Endometrial microvascular endothelial cells (primary cell): ENCODE data around the gene PIGM. TPM values are rescaled to one million over a fixed set of nuclear protein-coding genes. Genes with fewer than 3 reads are reported as not detected.

Experiments
- in situ Hi-C: cut with HindIII; loops from 2 replicates; pipeline ENCODE4 v1.10.0; 2017; ENCODE audit warnings: low sequenced_read_pairs, low pct_unique_long_range_greater_than_20kb; ENCODE audit errors: inconsistent ontology term
- total RNA-seq: library from RNA; depleted of rRNA; stranded (reverse); fragments of >200 nt; gene quantifications from one replicate; pipeline ENCODE4 v1.2.3, GENCODE V29; 2015; ENCODE audit errors: inconsistent ontology term

The PIGM gene
- total RNA-seq, 1 donor from 2014 or later = 3.8 TPM

- in situ Hi-C loops = no loop called here
These were observed 35.1 kb downstream of the PIGM start for GRCh38 chr1:159996653-159997052.

GRCh38 chr1:159994896-159995295 lies 36.9 kb downstream of the PIGM start:
- in situ Hi-C loops = no loop called here

- in situ Hi-C loops = no loop called here
These were observed 37.9 kb downstream of the PIGM start for GRCh38 chr1:159993911-159994310.

DNA sequence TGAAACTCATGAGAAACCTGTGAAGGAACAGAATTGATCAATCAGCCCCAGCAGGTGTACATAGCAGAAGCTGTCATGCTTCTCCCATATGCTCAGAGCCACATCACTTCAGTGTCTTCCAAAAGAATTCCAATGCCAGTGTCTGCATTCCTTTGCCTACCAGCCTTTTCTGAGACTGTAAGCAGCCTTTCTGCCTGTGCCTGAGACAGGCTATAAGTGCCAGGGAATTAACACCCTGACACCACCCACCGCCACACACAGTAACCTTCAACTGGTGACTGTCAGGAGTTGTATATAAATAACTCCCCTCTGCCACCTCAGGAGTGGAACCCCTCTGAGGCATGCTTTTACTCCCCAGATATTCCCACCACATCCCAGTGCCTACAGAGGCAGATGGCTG lies 39.6 kb downstream of the PIGM start:
- in situ Hi-C loops = no loop called here

- in situ Hi-C loops = no loop called here
These were observed 40.3 kb downstream of the PIGM start for GRCh38 chr1:159991513-159991912.

DNA sequence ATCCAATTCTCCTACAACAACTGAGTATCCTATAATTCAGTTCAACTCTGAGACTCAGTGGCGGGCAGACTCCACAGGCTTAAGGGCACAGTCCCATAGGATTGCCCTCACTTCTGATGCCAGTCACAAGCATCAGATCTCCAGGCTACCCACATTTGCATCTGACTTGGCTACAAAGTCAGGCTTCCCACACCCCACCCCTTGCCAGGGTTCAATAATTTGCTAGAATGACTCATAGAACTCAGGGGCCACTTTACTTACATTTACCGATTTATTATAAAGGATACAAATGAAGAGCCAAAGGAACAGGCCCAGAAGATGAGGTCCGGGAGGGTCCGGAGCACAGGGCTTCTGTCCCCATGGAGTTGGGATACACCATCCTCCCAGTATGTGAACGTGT lies 41.8 kb downstream of the PIGM start:
- in situ Hi-C loops = no loop called here

GRCh38 chr1:159989581-159989980 lies 42.2 kb downstream of the PIGM start:
- in situ Hi-C loops = no loop called here

- in situ Hi-C loops = no loop called here
These were observed 43.8 kb downstream of the PIGM start for GRCh38 chr1:159988006-159988405.

GRCh38 chr1:159987186-159987585 lies 44.6 kb downstream of the PIGM start:
- in situ Hi-C loops = no loop called here

- in situ Hi-C loops = no loop called here
These were observed 45.3 kb downstream of the PIGM start for GRCh38 chr1:159986531-159986930.

DNA sequence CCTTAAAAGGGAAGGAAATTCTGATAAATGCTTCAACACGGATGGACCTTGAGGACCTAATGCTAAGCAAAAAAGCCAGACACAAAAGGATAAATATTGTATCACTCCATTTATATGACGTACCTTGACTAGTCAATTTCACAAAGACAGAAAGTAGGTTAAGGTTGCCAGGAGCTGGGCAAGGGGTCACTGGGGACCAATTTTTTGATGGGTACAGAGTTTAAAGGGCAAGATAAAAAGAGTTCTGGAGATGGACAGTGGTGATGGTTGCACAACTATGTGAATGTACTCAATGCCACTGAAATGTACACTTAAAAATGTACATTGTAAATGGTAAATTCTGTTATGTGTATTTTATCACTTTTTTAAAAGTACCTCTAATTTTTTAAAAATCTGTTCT lies 45.7 kb downstream of the PIGM start:
- in situ Hi-C loops = no loop called here

DNA sequence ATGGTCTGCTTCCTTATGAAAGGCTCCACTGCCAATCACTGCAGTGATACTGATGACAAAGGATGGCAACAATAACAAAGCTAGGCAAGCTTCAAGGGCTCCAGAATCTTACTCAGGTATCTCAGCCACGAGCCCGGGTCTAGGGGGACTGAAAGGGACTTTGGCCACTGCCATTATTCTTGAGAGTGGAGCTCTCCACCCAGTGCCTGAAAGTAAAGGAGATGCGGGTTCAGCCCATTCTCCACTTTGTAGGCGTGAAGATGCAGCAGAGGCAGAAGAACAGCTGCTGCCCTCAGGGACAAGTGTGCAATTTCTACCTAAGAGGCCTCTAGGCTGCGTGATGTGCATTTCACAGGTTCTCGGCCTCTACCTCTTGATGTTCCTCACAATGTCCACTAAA lies 46.3 kb downstream of the PIGM start:
- in situ Hi-C loops = no loop called here

GRCh38 chr1:159983681-159984080 lies 48.1 kb downstream of the PIGM start:
- in situ Hi-C loops = no loop called here

DNA sequence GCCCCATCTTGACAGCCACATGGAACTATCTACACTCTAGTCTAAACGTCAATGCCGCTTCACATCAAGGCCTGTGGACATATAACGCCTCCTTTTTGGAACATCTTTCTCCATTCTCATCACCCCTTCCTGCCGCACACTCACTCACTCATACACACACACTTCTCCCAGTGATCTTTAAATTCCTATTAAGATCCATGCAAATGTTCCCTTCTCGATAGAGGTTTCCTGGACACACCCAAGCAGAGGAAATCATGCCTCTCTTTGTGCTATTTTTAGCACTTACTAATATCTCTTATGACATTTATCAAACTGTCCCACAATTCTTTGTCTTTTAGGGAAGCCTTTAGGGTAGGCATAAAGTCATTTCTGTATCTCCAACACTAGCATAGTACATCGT lies 49.5 kb downstream of the PIGM start:
- in situ Hi-C loops = no loop called here

- in situ Hi-C loops = no loop called here
These were observed 50.3 kb downstream of the PIGM start for GRCh38 chr1:159981351-159982055.

DNA sequence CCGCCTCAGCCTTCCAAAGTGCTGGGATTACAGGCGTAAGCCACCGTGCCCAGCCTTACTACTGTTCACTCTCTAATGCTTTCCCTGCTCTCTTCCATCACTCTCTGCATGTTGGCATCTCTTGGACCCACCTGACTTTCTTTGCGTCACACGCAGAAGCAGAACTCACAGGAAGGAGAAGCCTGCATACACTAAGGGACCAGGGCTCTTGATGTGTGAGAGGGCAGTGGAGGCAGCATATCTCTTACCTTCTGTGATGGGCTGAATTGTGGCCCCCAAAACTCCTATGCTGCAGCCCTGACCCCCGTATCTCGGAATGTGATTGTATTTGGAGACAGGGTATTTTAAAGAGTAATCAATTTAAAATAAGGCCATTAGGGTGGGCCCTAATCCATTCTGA lies 51.0 kb downstream of the PIGM start:
- in situ Hi-C loops = no loop called here

DNA sequence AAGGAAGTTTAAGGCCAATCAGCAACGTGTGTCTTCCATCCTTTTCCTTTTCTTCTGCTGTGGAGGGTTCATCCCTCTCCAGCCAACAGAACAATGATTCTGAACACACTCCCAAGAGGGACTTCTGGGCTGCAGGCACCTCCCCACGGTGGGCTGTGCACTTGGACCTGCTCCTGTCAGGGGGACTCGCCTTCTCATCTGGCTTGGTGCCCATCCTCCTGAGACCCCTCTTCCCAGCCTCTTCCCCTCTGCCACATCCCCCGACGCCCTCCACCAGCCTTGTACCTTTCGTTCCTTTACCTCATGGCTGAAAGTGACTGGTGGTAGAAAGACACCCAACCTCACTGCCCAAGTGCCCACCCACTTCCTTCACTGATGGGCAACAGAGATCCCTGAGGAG lies 51.7 kb downstream of the PIGM start:
- in situ Hi-C loops = no loop called here

GRCh38 chr1:159979257-159979656 lies 52.5 kb downstream of the PIGM start:
- in situ Hi-C loops = no loop called here

DNA sequence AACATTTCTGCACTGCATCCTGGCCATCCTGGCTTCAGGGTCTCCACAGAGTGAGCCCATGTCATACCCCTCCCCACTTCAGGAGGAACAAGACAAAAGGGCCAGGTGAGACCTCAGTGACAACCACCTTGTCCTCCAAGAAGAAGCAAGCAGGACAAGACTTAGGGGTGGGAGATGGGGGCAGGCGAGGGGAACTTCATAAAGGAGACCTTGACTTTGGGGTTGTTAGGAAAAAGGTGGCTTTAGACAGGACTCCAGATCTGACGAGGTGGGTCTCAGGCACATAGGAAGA lies 53.7 kb downstream of the PIGM start:
- in situ Hi-C loops = no loop called here

DNA sequence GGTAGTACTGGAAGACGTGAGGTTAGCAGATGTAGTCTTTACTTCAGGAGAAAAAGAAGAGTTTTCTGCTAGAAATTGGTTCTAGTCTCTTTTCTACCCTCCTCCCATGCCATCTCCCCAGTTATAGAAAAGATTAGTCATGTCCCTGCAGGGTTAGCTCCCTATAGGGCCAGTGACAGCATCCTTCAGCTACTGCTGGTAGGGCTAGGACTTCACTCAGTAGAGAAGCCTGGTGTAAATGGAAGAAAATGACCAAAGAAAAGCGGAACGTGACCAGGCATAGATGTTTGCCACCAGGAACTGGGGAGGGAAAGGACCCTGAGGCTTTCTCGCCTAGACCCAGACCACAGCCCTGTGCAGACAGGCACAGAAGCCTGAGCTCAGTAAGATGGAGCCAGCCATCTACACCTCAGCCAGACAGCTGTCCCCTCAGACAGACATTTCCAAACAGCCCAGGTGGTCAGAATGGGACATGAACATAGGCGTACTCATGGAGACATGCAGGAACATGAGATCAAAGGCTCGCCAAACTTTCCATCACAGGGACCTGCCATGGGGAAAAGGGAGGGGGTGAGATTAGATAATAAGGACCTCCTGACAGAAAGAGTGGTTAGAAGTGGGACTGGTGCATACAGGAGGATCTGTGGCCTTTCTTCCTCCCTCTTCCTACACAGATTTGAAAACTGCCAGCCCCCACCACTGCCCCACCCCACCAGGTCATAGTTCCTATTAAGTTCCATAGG lies 54.3 kb downstream of the PIGM start:
- in situ Hi-C loops = no loop called here
